HEK293 (cell line): ENCODE measurements around the gene ZNF24.

Experiments used
- CTCF ChIA-PET: fragments of 350-600 bp; formaldehyde crosslinking; extraction: SDS; loops from one replicate; lab custom pipeline; 2021; ENCODE audit warnings: antibody characterized with exemption; lab: Yijun Ruan, JAX
- POLR2A ChIA-PET: fragments of 300-600 bp; formaldehyde crosslinking; extraction: SDS; loops from one replicate; lab custom pipeline; 2020; ENCODE audit warnings: antibody characterized with exemption, inconsistent platforms; lab: Yijun Ruan, JAX
- H3K27ac ChIP-seq: fragments of 200-500 bp; sonication (Bioruptor generic); 2 replicates; pipeline ENCODE4 v1.5.1; 2014; ENCODE audit warnings: low read depth, low read length, control low read depth, inconsistent platforms; ENCODE audit errors: extremely low read depth
- H3K36me3 ChIP-seq, 2 experiments: fragments of 200-500 bp in 1 of 2; sonication (Bioruptor generic) in 1 of 2; 1 replicate in 1 of 2; 2 replicates in 1 of 2; pipeline ENCODE4 v1.5.1; 2014 to 2017; ENCODE audit warnings: inconsistent platforms in 2 of 2, low read length in 2 of 2; ENCODE audit not compliant: control insufficient read depth in 2 of 2, insufficient read depth in 1 of 2
- H3K4me1 ChIP-seq: fragments of 200-500 bp; sonication (Bioruptor generic); 2 replicates; pipeline ENCODE4 v1.5.1; 2014; ENCODE audit warnings: mild to moderate bottlenecking, low read length, inconsistent platforms; ENCODE audit not compliant: control insufficient read depth, insufficient read depth
- H3K4me3 ChIP-seq: 2 replicates; pipeline ENCODE4 v1.5.1; 2011; ENCODE audit warnings: low read depth, mild to moderate bottlenecking, control low read depth, low read length, moderate library complexity
- H3K9me3 ChIP-seq: fragments of 200-500 bp; sonication (Bioruptor generic); 2 replicates; pipeline ENCODE4 v1.5.1; 2014; ENCODE audit warnings: low read depth, low read length, inconsistent platforms; ENCODE audit not compliant: control insufficient read depth, insufficient read depth
- BCL11B ChIP-seq: fragments of 450-650 bp; formaldehyde crosslinking; IDR thresholded peaks from 2 replicates; pipeline ENCODE4 v1.5.1; 2016; ENCODE audit warnings: low read depth, missing biosample characterization, missing genetic modification characterization
- FEZF1 ChIP-seq: fragments of 450-650 bp; formaldehyde crosslinking; IDR thresholded peaks from 2 replicates; pipeline ENCODE4 v1.5.1; 2016; ENCODE audit warnings: missing biosample characterization, missing genetic modification characterization
- GFI1B ChIP-seq: fragments of 450-650 bp; formaldehyde crosslinking; IDR thresholded peaks from 2 replicates; pipeline ENCODE4 v1.5.1; 2016; ENCODE audit warnings: missing biosample characterization, missing genetic modification characterization
- REPIN1 ChIP-seq: fragments of 450-650 bp; formaldehyde crosslinking; IDR thresholded peaks from 2 replicates; pipeline ENCODE4 v1.5.1; 2017; ENCODE audit warnings: missing biosample characterization, missing genetic modification characterization, low read depth
- WT1 ChIP-seq: fragments of 450-650 bp; formaldehyde crosslinking; IDR thresholded peaks from 2 replicates; pipeline ENCODE4 v1.5.1; 2016; ENCODE audit warnings: missing biosample characterization, missing genetic modification characterization
- ZBTB17 ChIP-seq: fragments of 450-650 bp; formaldehyde crosslinking; IDR thresholded peaks from 2 replicates; pipeline ENCODE4 v1.5.1; 2016; ENCODE audit warnings: missing biosample characterization, missing genetic modification characterization
- ZBTB48 ChIP-seq: fragments of 450-650 bp; formaldehyde crosslinking; IDR thresholded peaks from 2 replicates; pipeline ENCODE4 v1.5.1; 2016; ENCODE audit warnings: missing biosample characterization, missing genetic modification characterization
- ZBTB7A ChIP-seq: fragments of 450-650 bp; formaldehyde crosslinking; IDR thresholded peaks from 2 replicates; pipeline ENCODE4 v1.5.1; 2016; ENCODE audit warnings: low read depth, missing biosample characterization, missing genetic modification characterization
- ZNF112 ChIP-seq: fragments of 450-650 bp; formaldehyde crosslinking; IDR thresholded peaks from 2 replicates; pipeline ENCODE4 v1.5.0; 2017; ENCODE audit warnings: missing biosample characterization, missing genetic modification characterization
- ZNF2 ChIP-seq: fragments of 450-650 bp; formaldehyde crosslinking; IDR thresholded peaks from 2 replicates; pipeline ENCODE4 v1.5.1; 2016; ENCODE audit warnings: missing biosample characterization, missing genetic modification characterization
- ZNF223 ChIP-seq: fragments of 450-650 bp; formaldehyde crosslinking; IDR thresholded peaks from 2 replicates; pipeline ENCODE4 v1.5.1; 2016; ENCODE audit warnings: missing biosample characterization, missing genetic modification characterization
- ZNF311 ChIP-seq: fragments of 450-650 bp; formaldehyde crosslinking; IDR thresholded peaks from 2 replicates; pipeline ENCODE4 v1.5.1; 2017; ENCODE audit warnings: missing biosample characterization, missing genetic modification characterization, borderline replicate concordance
- ZNF324 ChIP-seq: fragments of 450-650 bp; formaldehyde crosslinking; IDR thresholded peaks from 2 replicates; pipeline ENCODE4 v1.5.1; 2016; ENCODE audit warnings: missing biosample characterization, missing genetic modification characterization
- ZNF341 ChIP-seq: fragments of 450-650 bp; formaldehyde crosslinking; IDR thresholded peaks from 2 replicates; pipeline ENCODE4; 2016; ENCODE audit warnings: low read depth, missing biosample characterization, missing genetic modification characterization
- ZNF394 ChIP-seq: fragments of 450-650 bp; formaldehyde crosslinking; IDR thresholded peaks from 2 replicates; pipeline ENCODE4 v1.5.1; 2016; ENCODE audit warnings: missing biosample characterization, missing genetic modification characterization, mild to moderate bottlenecking, moderate library complexity, borderline replicate concordance
- ZNF416 ChIP-seq: fragments of 450-650 bp; formaldehyde crosslinking; IDR thresholded peaks from 2 replicates; pipeline ENCODE4 v1.5.1; 2016; ENCODE audit warnings: missing biosample characterization, missing genetic modification characterization
- ZNF654 ChIP-seq: fragments of 450-650 bp; formaldehyde crosslinking; IDR thresholded peaks from 2 replicates; pipeline ENCODE4 v1.5.1; 2016; ENCODE audit warnings: low read depth, missing biosample characterization, missing genetic modification characterization
- ZNF660 ChIP-seq: fragments of 450-650 bp; IDR thresholded peaks from 2 replicates; pipeline ENCODE4 v1.5.1; 2018; ENCODE audit warnings: missing biosample characterization, mild to moderate bottlenecking, missing genetic modification characterization
- ZNF707 ChIP-seq: fragments of 450-650 bp; formaldehyde crosslinking; IDR thresholded peaks from 2 replicates; pipeline ENCODE4 v1.5.1; 2016; ENCODE audit warnings: missing biosample characterization, missing genetic modification characterization
- ZNF776 ChIP-seq: fragments of 450-650 bp; formaldehyde crosslinking; IDR thresholded peaks from 2 replicates; pipeline ENCODE4 v1.5.0; 2017; ENCODE audit warnings: missing biosample characterization, missing genetic modification characterization, borderline replicate concordance
- ZNF777 ChIP-seq: fragments of 450-650 bp; formaldehyde crosslinking; IDR thresholded peaks from 2 replicates; pipeline ENCODE4 v1.5.1; 2017; ENCODE audit warnings: missing biosample characterization, missing genetic modification characterization, borderline replicate concordance
- ZXDB ChIP-seq: fragments of 450-650 bp; formaldehyde crosslinking; IDR thresholded peaks from 2 replicates; pipeline ENCODE4 v1.5.1; 2016; ENCODE audit warnings: missing biosample characterization, missing genetic modification characterization
- TF ChIP-seq, protein P1 (sequence below): fragments of 450-650 bp; formaldehyde crosslinking; IDR thresholded peaks from 2 replicates; pipeline ENCODE4 v1.5.1; 2016; ENCODE audit warnings: missing biosample characterization, missing genetic modification characterization
- TF ChIP-seq, protein P2 (sequence below): fragments of 450-650 bp; formaldehyde crosslinking; IDR thresholded peaks from 2 replicates; pipeline ENCODE4 v1.5.1; 2017; ENCODE audit warnings: missing biosample characterization, missing genetic modification characterization
- TF ChIP-seq, protein P3 (sequence below): fragments of 450-650 bp; formaldehyde crosslinking; IDR thresholded peaks from 2 replicates; pipeline ENCODE4 v1.5.1; 2016; ENCODE audit warnings: missing biosample characterization, missing genetic modification characterization

Gene ZNF24

DNA sequence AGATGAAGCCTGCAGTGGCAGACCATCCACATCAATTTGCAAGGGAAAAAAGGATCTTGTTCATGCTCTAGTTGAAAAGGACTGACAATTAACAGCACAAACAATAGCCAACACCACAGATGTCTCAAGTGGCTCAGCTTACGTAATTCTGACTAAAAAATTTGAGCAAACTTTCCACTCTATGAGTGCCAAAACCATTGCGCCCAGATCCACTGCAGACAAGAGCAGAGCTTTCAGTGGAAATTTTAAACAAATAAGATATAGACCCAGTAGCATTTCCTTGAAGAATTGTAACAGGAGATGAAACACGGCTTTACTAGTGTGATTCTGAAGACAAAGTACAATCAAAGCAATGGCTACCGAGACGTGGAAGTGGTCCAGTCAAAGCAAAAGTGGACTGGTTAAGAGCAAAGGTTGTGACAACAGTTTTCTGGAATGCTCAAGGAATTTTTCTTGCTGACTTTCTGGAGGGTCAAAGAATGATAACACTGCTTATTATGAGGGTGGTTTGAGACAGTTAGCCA lies 44.9 kb upstream of the ZNF24 start:
- Histone ChIP-seq H3K4me3 (no peak overlapping the region), H3K9me3 (no peaks in the 10 kb centered on the region), H3K4me1 (no peaks in the 10 kb centered on the region)
- TF ChIP-seq, protein P1, sequence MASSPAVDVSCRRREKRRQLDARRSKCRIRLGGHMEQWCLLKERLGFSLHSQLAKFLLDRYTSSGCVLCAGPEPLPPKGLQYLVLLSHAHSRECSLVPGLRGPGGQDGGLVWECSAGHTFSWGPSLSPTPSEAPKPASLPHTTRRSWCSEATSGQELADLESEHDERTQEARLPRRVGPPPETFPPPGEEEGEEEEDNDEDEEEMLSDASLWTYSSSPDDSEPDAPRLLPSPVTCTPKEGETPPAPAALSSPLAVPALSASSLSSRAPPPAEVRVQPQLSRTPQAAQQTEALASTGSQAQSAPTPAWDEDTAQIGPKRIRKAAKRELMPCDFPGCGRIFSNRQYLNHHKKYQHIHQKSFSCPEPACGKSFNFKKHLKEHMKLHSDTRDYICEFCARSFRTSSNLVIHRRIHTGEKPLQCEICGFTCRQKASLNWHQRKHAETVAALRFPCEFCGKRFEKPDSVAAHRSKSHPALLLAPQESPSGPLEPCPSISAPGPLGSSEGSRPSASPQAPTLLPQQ (tag by site-specific recombination), result no peak
- no peak for TF ChIP-seq GFI1B
- no peak for TF ChIP-seq ZXDB
- no peak for TF ChIP-seq ZNF223 (tag by site-specific recombination)
- TF ChIP-seq ZBTB48 (tag by site-specific recombination), result no peak
- no peak for TF ChIP-seq ZNF776 (tag by site-specific recombination)
- no peak for TF ChIP-seq ZNF416 (tag by site-specific recombination)
- no peak for TF ChIP-seq ZNF2
- no peak for TF ChIP-seq ZNF707 (tag by site-specific recombination)
- TF ChIP-seq ZNF341 (tag by site-specific recombination), result no peak
- no peak for TF ChIP-seq ZBTB7A
- TF ChIP-seq, protein P2, sequence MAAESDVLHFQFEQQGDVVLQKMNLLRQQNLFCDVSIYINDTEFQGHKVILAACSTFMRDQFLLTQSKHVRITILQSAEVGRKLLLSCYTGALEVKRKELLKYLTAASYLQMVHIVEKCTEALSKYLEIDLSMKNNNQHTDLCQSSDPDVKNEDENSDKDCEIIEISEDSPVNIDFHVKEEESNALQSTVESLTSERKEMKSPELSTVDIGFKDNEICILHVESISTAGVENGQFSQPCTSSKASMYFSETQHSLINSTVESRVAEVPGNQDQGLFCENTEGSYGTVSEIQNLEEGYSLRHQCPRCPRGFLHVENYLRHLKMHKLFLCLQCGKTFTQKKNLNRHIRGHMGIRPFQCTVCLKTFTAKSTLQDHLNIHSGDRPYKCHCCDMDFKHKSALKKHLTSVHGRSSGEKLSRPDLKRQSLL, result no peak
- TF ChIP-seq ZNF112 (tag by site-specific recombination), result no peak
- TF ChIP-seq, all 188 proteins: peak for 0
- no peak overlapping the region for H3K27ac ChIP-seq
- H3K36me3 ChIP-seq, result no peaks in the 10 kb centered on the region
- POLR2A ChIA-PET, result no interaction called here
- CTCF ChIA-PET, result no interaction called here

DNA sequence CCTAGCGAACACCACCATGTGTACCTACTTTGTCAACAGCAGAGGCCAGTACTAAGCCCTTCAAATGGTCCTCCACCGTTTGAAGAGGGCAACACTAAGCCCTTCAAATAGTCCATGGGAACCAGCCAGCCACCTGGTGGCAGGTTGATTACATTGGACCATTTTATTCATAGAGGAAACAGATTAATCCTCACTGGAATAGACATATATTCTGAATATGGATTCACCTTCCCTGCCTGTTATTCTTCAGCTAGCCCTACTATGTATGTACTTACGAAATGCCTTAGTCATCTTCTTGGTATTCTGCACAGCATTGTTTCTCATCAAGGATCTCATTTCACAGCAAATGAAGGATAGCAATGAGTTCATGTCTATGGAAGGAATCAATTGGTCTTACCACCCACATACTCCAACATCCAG lies 42.9 kb upstream of the ZNF24 start:
- H3K4me1 ChIP-seq, result no peaks in the 10 kb centered on the region
- no peak overlapping the region for H3K27ac ChIP-seq
- TF ChIP-seq ZNF311 (tag by site-specific recombination), result no peak
- TF ChIP-seq, protein P3, sequence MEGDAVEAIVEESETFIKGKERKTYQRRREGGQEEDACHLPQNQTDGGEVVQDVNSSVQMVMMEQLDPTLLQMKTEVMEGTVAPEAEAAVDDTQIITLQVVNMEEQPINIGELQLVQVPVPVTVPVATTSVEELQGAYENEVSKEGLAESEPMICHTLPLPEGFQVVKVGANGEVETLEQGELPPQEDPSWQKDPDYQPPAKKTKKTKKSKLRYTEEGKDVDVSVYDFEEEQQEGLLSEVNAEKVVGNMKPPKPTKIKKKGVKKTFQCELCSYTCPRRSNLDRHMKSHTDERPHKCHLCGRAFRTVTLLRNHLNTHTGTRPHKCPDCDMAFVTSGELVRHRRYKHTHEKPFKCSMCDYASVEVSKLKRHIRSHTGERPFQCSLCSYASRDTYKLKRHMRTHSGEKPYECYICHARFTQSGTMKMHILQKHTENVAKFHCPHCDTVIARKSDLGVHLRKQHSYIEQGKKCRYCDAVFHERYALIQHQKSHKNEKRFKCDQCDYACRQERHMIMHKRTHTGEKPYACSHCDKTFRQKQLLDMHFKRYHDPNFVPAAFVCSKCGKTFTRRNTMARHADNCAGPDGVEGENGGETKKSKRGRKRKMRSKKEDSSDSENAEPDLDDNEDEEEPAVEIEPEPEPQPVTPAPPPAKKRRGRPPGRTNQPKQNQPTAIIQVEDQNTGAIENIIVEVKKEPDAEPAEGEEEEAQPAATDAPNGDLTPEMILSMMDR (tag by site-specific recombination), result peak; percentile 31; the same call in 1 of the 2 replicates
- ChIA-PET POLR2A (interaction anchor here (1.0 kb wide), 2 partner anchors 111 to 196 kb away, joined by 3 read pairs; partner anchors contain the start of gene INO80C), CTCF (interaction anchor here (0.6 to 4.6 kb wide), 17 partner anchors 8 to 890 kb away, joined by 3 to 55 read pairs (median 4); no protein-coding TSS in a partner anchor)
- H3K4me3 ChIP-seq, result no peak overlapping the region
- no peaks in the 10 kb centered on the region for H3K9me3 ChIP-seq
- no peaks in the 10 kb centered on the region for H3K36me3 ChIP-seq

DNA sequence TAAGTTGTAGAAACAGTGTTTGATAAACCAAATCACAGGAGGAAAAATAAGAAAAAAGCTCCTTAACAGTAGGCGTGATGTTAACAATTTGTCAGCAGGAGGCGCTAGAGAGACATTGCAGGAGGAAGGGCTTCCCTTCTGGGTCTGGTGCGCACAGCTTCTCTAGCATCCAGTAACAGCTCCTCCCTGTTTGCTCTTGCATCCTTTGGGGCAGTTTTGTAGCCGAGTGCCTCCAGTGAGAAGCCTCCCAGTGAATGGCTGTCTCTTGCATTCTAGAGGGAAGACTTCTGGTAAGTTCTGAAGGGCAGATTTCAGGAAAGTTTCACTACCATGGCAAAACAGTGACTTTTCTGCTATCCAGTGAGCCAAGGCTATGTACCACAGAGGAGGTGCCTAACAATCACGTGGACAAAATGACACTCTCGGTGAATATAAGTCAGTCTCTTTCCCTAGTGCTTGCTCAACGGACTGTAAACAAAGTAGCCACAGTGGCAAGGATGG lies 42.4 kb upstream of the ZNF24 start:
- CTCF ChIA-PET, result interaction anchor here (0.6 to 4.6 kb wide), 41 partner anchors 8 to 891 kb away, joined by 3 to 55 read pairs (median 4); partner anchors contain the start of gene ZNF396
- Histone ChIP-seq H3K4me1 (no peaks in the 10 kb centered on the region), H3K36me3 (no peaks in the 10 kb centered on the region), H3K9me3 (no peaks in the 10 kb centered on the region), H3K27ac (no peak overlapping the region), H3K4me3 (no peak overlapping the region)
- POLR2A ChIA-PET, result interaction anchor here (0.5 to 1.0 kb wide), 3 partner anchors 111 to 197 kb away, joined by 3 to 6 read pairs (median 3); partner anchors contain the start of gene INO80C
- TF ChIP-seq FEZF1 (tag by site-specific recombination), result no peak
- TF ChIP-seq ZNF660 (tag by site-specific recombination), result no peak
- TF ChIP-seq BCL11B (tag by site-specific recombination), result no peak
- no peak for TF ChIP-seq WT1 (tag by site-specific recombination)
- TF ChIP-seq ZNF223 (tag by site-specific recombination), result no peak
- no peak for TF ChIP-seq ZNF777
- peak; percentile 66 for TF ChIP-seq ZBTB17 (tag by site-specific recombination)
- TF ChIP-seq ZNF654, result peak; percentile 76
- TF ChIP-seq ZNF324 (tag by site-specific recombination), result no peak
- no peak for TF ChIP-seq REPIN1 (tag by site-specific recombination)
- peak; percentile 82; the same call in 1 of the 2 replicates for TF ChIP-seq ZNF394 (tag by site-specific recombination)
- no peak for TF ChIP-seq GFI1B
- TF ChIP-seq, protein P2, result peak; percentile 86
